Suprapubic skin (tissue), 4 donors: Measurements from ENCODE around the gene ESPL1. TPM values are rescaled to one million over a fixed set of nuclear protein-coding genes. Genes with fewer than 3 reads are reported as not detected.

Source experiments
- DNase-seq, 2 donors: peaks; one replicate each; pipeline ENCODE4 v3.0.0-alpha.2; 2019; ENCODE audit warnings: low spot score in 2 of 2
- H3K27ac ChIP-seq: fragments of 200-600 bp; sonication (generic); one replicate; pipeline ENCODE4 v1.5.1; 2019
- H3K27me3 ChIP-seq: fragments of 200-600 bp; sonication (generic); one replicate; pipeline ENCODE4 v1.5.1; 2019
- H3K36me3 ChIP-seq: fragments of 200-600 bp; sonication (generic); one replicate; pipeline ENCODE4 v1.5.1; 2019
- H3K4me1 ChIP-seq: fragments of 200-600 bp; sonication (generic); one replicate; pipeline ENCODE4 v1.5.1; 2019
- H3K4me3 ChIP-seq: fragments of 200-600 bp; sonication (generic); one replicate; pipeline ENCODE4 v1.5.1; 2019; ENCODE audit warnings: mild to moderate bottlenecking
- H3K9me3 ChIP-seq: fragments of 200-600 bp; sonication (generic); one replicate; pipeline ENCODE4 v1.5.1; 2019
- EP300 ChIP-seq: sonication (generic); formaldehyde crosslinking; IDR thresholded peaks from one replicate; pipeline ENCODE4 v1.6.1; 2017; ENCODE audit warnings: antibody characterized with exemption
- POLR2A ChIP-seq, 2 donors: fragments of 450-650 bp; IDR thresholded peaks; one replicate each; pipeline ENCODE4 v1.6.1; 2017; ENCODE audit warnings: antibody characterized with exemption in 2 of 2, mild to moderate bottlenecking in 2 of 2, moderate library complexity in 2 of 2
- POLR2AphosphoS5 ChIP-seq, 3 donors: sonication (generic); formaldehyde crosslinking; IDR thresholded peaks; one replicate each; pipeline ENCODE4 v1.6.1; 2017; ENCODE audit warnings: antibody characterized with exemption in 3 of 3
- WGBS: methylation state at CpG from one replicate; pipeline ENCODE4 v1.1.5; 2018; 5-methylcytosine and 5-hydroxymethylcytosine counted together
- total RNA-seq, 4 donors: library from RNA; depleted of rRNA; stranded (reverse); fragments of >200 nt; gene quantifications; one replicate each; pipeline ENCODE4 v1.1.0, GENCODE V29; 2016
- TF ChIP-seq, protein P1 (sequence below), 2 donors: fragments of 200-600 bp in 1 of 2; fragments of 450-650 bp in 1 of 2; sonication (generic) in 1 of 2; IDR thresholded peaks; one replicate each; pipeline ENCODE4 v1.5.1; 2016 to 2019; ENCODE audit warnings: antibody characterized with exemption in 2 of 2, mild to moderate bottlenecking in 1 of 2, moderate library complexity in 1 of 2

Gene ESPL1
- total RNA-seq, 4 donors from 2014 or later: 5.7 to 10.6 (median 6.1) TPM

DNA sequence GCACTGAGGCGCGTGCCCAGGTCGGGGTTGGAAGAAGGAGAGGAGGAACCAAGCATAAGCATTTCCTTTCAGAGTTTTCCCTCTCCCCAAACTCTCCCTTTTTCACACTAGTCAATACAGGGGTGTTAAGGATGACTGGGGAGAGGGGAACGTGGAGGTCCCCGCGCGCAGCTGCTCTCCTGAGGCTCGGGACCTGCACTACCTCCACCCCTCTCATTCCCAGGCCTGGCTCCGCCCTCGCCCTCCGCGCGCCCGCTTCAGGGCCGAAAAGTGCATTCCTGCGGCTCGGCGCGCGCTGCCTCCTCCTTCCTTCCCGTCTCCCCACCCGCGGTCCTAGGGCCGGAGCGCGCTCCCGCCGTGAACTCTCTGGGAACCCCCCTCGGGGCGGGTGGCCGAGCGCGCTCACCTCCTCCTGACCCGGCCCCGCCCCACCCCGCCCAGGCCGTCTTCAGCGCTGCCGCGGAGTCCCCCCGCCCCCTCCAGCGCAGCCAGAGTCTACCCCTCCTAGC lies 47.4 kb upstream of the ESPL1 start:
- peak overlapping the region; percentile 99 for H3K27ac ChIP-seq
- WGBS: 3% methylated on average over 8 of the region's 42 CpGs
- peak; percentile 91 to 95 for DNase-seq

DNA sequence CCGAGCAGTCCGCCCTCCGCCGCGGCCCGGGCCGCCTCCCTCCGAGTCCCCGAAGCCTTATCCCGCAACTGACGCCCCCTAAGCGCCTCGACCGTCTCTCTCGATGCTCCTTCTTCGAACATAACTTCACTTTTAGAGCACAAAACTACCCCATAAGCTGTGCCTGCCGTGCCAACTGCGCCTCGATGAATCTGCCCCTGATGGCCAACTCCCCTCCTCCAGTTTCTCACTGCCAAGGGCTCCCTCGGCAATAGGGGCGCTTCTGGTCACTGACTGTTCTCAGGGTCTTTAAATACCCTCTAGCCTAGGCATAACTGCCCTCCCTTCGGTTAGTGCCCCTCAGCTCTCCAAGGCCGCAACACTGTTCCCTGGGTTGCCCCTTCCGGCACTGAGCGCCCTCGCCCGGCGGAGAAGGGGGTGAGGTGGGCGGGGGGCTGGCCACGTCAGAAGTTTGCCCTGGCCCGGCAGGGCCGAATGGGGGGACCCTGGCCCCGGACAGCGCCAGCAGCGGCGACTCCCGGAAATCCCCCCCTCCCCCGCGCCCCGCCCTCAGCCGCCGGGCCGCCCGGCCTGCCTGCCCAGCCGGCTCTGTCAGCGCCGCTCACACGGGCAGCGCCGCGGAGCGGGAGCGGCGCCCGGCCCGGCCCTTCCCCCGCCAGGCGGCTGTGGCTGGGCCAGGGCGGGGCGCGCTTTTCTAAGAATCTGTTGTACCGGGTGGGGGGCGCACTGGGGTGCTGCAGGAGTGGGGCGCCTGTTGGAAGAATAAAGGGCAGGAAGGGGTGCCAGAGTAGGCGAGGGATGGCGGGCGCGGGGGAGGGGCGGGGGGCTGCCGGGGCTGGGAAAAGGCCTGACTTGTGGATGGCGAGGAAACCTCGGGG lies 46.7 kb upstream of the ESPL1 start:
- Histone ChIP-seq H3K27me3 (no peaks in the 10 kb centered on the region), H3K4me1 (peaks cover 96% of the 10 kb centered on the region), H3K27ac (peak overlapping the region; percentile 99), H3K36me3 (peaks cover 1% of the 10 kb centered on the region), H3K9me3 (no peaks in the 10 kb centered on the region), H3K4me3 (peak overlapping the region; percentile 61)
- TF ChIP-seq, protein P1, sequence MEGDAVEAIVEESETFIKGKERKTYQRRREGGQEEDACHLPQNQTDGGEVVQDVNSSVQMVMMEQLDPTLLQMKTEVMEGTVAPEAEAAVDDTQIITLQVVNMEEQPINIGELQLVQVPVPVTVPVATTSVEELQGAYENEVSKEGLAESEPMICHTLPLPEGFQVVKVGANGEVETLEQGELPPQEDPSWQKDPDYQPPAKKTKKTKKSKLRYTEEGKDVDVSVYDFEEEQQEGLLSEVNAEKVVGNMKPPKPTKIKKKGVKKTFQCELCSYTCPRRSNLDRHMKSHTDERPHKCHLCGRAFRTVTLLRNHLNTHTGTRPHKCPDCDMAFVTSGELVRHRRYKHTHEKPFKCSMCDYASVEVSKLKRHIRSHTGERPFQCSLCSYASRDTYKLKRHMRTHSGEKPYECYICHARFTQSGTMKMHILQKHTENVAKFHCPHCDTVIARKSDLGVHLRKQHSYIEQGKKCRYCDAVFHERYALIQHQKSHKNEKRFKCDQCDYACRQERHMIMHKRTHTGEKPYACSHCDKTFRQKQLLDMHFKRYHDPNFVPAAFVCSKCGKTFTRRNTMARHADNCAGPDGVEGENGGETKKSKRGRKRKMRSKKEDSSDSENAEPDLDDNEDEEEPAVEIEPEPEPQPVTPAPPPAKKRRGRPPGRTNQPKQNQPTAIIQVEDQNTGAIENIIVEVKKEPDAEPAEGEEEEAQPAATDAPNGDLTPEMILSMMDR (IDR thresholded peaks at IDR 0.05): peak in 1 of 2 donors; percentile 19
- TF ChIP-seq POLR2A (IDR thresholded peaks at IDR 0.05): peak in 1 of 2 donors; percentile 30
- no peak for TF ChIP-seq EP300
- peak in 1 of 3 donors; percentile 31 for TF ChIP-seq POLR2AphosphoS5 (IDR thresholded peaks at IDR 0.05)
- peak in 1 of 2 donors; percentile 85 for DNase-seq
- 2% methylated on average over 32 of the region's 72 CpGs for WGBS

More for the DNA sequence above, 47.4 kb upstream of the ESPL1 start:
- H3K9me3 ChIP-seq: no peaks in the 10 kb centered on the region
- H3K27me3 ChIP-seq: no peaks in the 10 kb centered on the region
- TF ChIP-seq POLR2AphosphoS5 (IDR thresholded peaks at IDR 0.05) (peak in 2 of 3 donors; percentile 11 to 23), POLR2A (IDR thresholded peaks at IDR 0.05) (no peak)
- peak overlapping the region; percentile 61 for H3K4me3 ChIP-seq
- H3K4me1 ChIP-seq: peaks cover 96% of the 10 kb centered on the region
- peaks cover 3% of the 10 kb centered on the region for H3K36me3 ChIP-seq

DNA sequence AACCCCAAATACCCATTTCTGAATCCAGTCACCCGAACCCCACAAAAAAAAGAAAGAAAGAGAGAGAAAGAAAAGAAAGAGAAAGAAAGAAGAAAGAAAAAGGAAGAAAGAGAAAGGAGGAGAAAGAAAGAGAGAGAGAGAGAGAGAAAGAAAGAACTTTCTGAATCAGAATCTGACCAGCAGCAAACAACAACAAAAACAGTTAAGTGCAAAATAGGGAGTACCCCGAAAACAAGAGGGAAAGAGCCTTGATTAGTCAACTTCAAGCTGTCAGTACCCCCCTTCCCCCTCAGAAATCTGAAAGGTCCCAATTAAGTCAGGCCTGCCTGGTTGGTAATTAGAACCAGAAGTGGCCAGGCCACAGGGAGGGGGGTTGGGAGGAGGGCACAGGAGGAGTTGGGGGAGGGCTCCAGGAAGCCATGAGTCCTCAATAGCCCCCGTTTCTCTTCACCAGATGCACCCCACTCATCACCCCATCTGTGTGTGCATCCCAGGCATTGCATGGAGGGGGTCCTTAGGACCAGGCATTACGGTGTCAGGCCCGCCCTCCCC lies 45.9 kb upstream of the ESPL1 start:
- TF ChIP-seq POLR2A (IDR thresholded peaks at IDR 0.05) (no peak), EP300 (no peak), POLR2AphosphoS5 (IDR thresholded peaks at IDR 0.05) (no peak)
- TF ChIP-seq, protein P1 (IDR thresholded peaks at IDR 0.05): no peak
- H3K9me3 ChIP-seq: no peaks in the 10 kb centered on the region
- no peaks in the 10 kb centered on the region for H3K27me3 ChIP-seq
- peaks cover 5% of the 10 kb centered on the region for H3K36me3 ChIP-seq
- 26% methylated on average over 5 of the region's 5 CpGs for whole genome bisulfite sequencing
- no peak for DNase-seq
- peaks cover 96% of the 10 kb centered on the region for H3K4me1 ChIP-seq
- H3K27ac ChIP-seq: peak overlapping the region; percentile 99
- peak overlapping the region; percentile 61 for H3K4me3 ChIP-seq

DNA sequence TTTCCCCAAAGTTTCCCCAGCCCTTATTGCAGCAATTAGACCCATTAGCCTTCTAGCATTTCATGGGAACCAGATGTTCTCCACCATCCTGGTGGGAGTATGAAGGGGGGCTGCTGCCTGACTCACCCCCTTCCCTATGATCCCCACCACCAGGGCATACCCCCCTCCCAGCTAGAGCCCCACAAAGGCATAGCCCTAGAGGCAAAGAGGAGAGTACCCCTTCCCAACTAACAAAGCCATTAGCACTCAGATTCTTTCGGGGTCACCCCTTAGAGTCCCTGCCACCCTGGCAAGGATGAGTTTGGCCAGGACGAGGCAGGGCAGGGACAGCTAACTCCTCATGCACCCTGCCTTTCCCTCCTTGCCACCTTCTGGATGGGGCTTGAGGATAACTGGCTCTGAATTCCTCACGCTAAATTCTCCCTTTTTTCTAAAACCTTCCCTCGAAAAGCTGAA lies 45.3 kb upstream of the ESPL1 start:
- 16% methylated on average over 4 of the region's 4 CpGs for WGBS
- Histone ChIP-seq H3K27me3 (no peaks in the 10 kb centered on the region), H3K27ac (peak overlapping the region; percentile 99), H3K9me3 (no peaks in the 10 kb centered on the region), H3K4me3 (peak overlapping the region; percentile 61), H3K4me1 (peaks cover 96% of the 10 kb centered on the region), H3K36me3 (peaks cover 11% of the 10 kb centered on the region)
- DNase-seq: no peak
- TF ChIP-seq, protein P1 (IDR thresholded peaks at IDR 0.05): no peak
- no peak for TF ChIP-seq POLR2A (IDR thresholded peaks at IDR 0.05)
- no peak for TF ChIP-seq POLR2AphosphoS5 (IDR thresholded peaks at IDR 0.05)
- TF ChIP-seq EP300: no peak

DNA sequence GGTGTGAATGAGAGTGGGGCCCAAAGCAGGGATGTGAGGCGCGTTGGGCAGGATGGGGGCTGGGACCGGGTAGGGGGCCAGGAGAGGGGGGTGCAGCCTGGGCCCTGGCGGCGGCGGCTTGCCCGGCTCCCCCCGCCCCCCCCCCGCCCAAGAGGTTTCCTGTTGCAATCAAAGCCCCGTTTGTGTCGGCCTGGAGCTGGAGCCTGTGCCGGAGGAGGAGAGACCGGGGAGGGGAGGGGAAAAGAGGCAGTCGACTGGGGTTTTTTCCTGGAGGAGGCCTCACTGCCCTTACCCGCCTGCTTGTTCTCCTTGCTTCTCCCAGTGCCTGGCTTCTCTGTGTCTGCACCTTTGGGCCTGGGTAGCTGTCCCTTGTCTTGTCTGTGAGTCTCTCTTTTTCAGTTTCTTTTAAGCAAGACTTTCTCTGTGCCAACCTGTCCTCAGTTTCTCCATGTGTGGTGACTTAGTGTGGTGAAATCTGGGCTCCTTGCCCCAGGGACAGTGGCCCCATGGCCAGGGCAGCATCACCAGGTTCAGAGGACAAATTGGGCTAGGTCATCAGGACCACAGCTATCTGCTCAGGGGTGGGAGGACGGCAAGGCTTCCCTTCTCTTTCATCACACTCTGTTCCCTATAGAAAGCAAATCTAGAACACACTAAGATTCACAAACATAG lies 44.6 kb upstream of the ESPL1 start:
- Histone ChIP-seq H3K27me3 (no peaks in the 10 kb centered on the region), H3K36me3 (peaks cover 15% of the 10 kb centered on the region), H3K4me3 (peak overlapping the region; percentile 9), H3K9me3 (no peaks in the 10 kb centered on the region), H3K4me1 (peaks cover 96% of the 10 kb centered on the region), H3K27ac (peak overlapping the region; percentile 99)
- DNase-seq: no peak
- WGBS: 3% methylated on average over 15 of the region's 16 CpGs
- no peak for TF ChIP-seq POLR2AphosphoS5 (IDR thresholded peaks at IDR 0.05)
